Activated T-helper 17 cell treated with anti-CD3 and anti-CD28 coated beads, Interleukin-2, amount 50 U/mL, for 72 hours (primary cell): ENCODE measurements around the gene NTRK2. TPM values are rescaled to one million over a fixed set of nuclear protein-coding genes. Genes with fewer than 3 reads are reported as not detected.

Experiments used
- ATAC-seq: fragments of 150-1000 bp; cut with Tn5 transposase; replicated peaks from 2 replicates; pipeline ENCODE4 v1.10.0; 2021; ENCODE audit warnings: mild to moderate bottlenecking, moderate library complexity
- H3K27ac Mint-ChIP-seq: one replicate; pipeline ENCODE4 v1.8.0; 2022; ENCODE audit warnings: mixed read lengths
- H3K27me3 Mint-ChIP-seq: one replicate; pipeline ENCODE4 v1.8.0; 2022; ENCODE audit warnings: mixed read lengths
- H3K36me3 Mint-ChIP-seq: one replicate; pipeline ENCODE4 v1.8.0; 2022; ENCODE audit warnings: low read depth, mild to moderate bottlenecking, mixed read lengths
- H3K4me1 Mint-ChIP-seq: one replicate; pipeline ENCODE4 v1.8.0; 2022; ENCODE audit warnings: mixed read lengths
- H3K4me3 Mint-ChIP-seq: one replicate; pipeline ENCODE4 v1.8.0; 2022; ENCODE audit warnings: mild to moderate bottlenecking, mixed read lengths
- H3K9me3 Mint-ChIP-seq: one replicate; pipeline ENCODE4 v1.8.0; 2022; ENCODE audit warnings: mixed read lengths
- total RNA-seq, 2 donors: library from RNA; stranded (reverse); gene quantifications; one replicate each; pipeline ENCODE4 v1.2.3, GENCODE V29; 2022

The NTRK2 gene
- total RNA-seq, 2 donors from 2014 or later: 9.6 to 9.9 TPM

- H3K4me3 Mint-ChIP-seq: no peak overlapping the region
- H3K27me3 Mint-ChIP-seq: peaks cover 5% of the 10 kb centered on the region
- no peak overlapping the region for H3K27ac Mint-ChIP-seq
- peaks cover 5% of the 10 kb centered on the region for H3K4me1 Mint-ChIP-seq
- no peaks in the 10 kb centered on the region for H3K36me3 Mint-ChIP-seq
- no peak for ATAC-seq
- H3K9me3 Mint-ChIP-seq: no peaks in the 10 kb centered on the region
Measured at GRCh38 chr9:84950879-84951811, 281.6 kb downstream of the NTRK2 start.

- no peaks in the 10 kb centered on the region for H3K9me3 Mint-ChIP-seq
- peaks cover 9% of the 10 kb centered on the region for H3K27me3 Mint-ChIP-seq
- no peak for ATAC-seq
- H3K27ac Mint-ChIP-seq: no peak overlapping the region
- no peaks in the 10 kb centered on the region for H3K36me3 Mint-ChIP-seq
- no peak overlapping the region for H3K4me3 Mint-ChIP-seq
- peaks cover 5% of the 10 kb centered on the region for H3K4me1 Mint-ChIP-seq
Measured at GRCh38 chr9:84953252-84953773, 283.8 kb downstream of the NTRK2 start.

- H3K9me3 Mint-ChIP-seq: no peaks in the 10 kb centered on the region
- no peak overlapping the region for H3K27ac Mint-ChIP-seq
- H3K4me1 Mint-ChIP-seq: peaks cover 5% of the 10 kb centered on the region
- no peak overlapping the region for H3K4me3 Mint-ChIP-seq
- ATAC-seq: peak; percentile 80
- H3K27me3 Mint-ChIP-seq: peaks cover 9% of the 10 kb centered on the region
- H3K36me3 Mint-ChIP-seq: no peaks in the 10 kb centered on the region
Measured at GRCh38 chr9:84953797-84954705, 284.5 kb downstream of the NTRK2 start.

GRCh38 chr9:84955155-84955554, 285.6 kb downstream of the NTRK2 start:
- H3K36me3 Mint-ChIP-seq: no peaks in the 10 kb centered on the region
- H3K9me3 Mint-ChIP-seq: no peaks in the 10 kb centered on the region
- H3K27me3 Mint-ChIP-seq: peaks cover 9% of the 10 kb centered on the region
- ATAC-seq: no peak
- H3K4me3 Mint-ChIP-seq: no peak overlapping the region
- H3K27ac Mint-ChIP-seq: no peak overlapping the region
- peaks cover 5% of the 10 kb centered on the region for H3K4me1 Mint-ChIP-seq

GRCh38 chr9:84955971-84956370, 286.4 kb downstream of the NTRK2 start:
- Mint-ChIP-seq H3K36me3 (no peaks in the 10 kb centered on the region), H3K4me1 (peaks cover 5% of the 10 kb centered on the region), H3K27ac (no peak overlapping the region)

GRCh38 chr9:84959339-84959738, 289.8 kb downstream of the NTRK2 start:
- H3K27me3 Mint-ChIP-seq: peaks cover 8% of the 10 kb centered on the region
- H3K36me3 Mint-ChIP-seq: no peaks in the 10 kb centered on the region
- no peak overlapping the region for H3K4me3 Mint-ChIP-seq
- no peaks in the 10 kb centered on the region for H3K9me3 Mint-ChIP-seq
- no peak for ATAC-seq
- H3K27ac Mint-ChIP-seq: no peak overlapping the region
- peaks cover under 1% of the 10 kb centered on the region for H3K4me1 Mint-ChIP-seq

More at GRCh38 chr9:84955971-84956370, 286.4 kb downstream of the NTRK2 start:
- Mint-ChIP-seq H3K27me3 (peaks cover 9% of the 10 kb centered on the region), H3K9me3 (no peaks in the 10 kb centered on the region), H3K4me3 (no peak overlapping the region)
- no peak for ATAC-seq

GRCh38 chr9:84966876-84967830, 297.6 kb downstream of the NTRK2 start:
- Mint-ChIP-seq H3K9me3 (no peaks in the 10 kb centered on the region), H3K27me3 (peaks cover 8% of the 10 kb centered on the region), H3K36me3 (no peaks in the 10 kb centered on the region), H3K27ac (no peak overlapping the region), H3K4me3 (no peak overlapping the region), H3K4me1 (no peaks in the 10 kb centered on the region)
- no peak for ATAC-seq

GRCh38 chr9:84969084-84969483, 299.6 kb downstream of the NTRK2 start:
- no peak for ATAC-seq
- Mint-ChIP-seq H3K27me3 (peaks cover 12% of the 10 kb centered on the region), H3K4me1 (no peaks in the 10 kb centered on the region), H3K9me3 (no peaks in the 10 kb centered on the region), H3K4me3 (no peak overlapping the region), H3K27ac (no peak overlapping the region), H3K36me3 (no peaks in the 10 kb centered on the region)

- Mint-ChIP-seq H3K9me3 (no peaks in the 10 kb centered on the region), H3K27ac (no peak overlapping the region), H3K4me3 (no peak overlapping the region), H3K4me1 (no peaks in the 10 kb centered on the region), H3K27me3 (peaks cover 12% of the 10 kb centered on the region), H3K36me3 (no peaks in the 10 kb centered on the region)
- no peak for ATAC-seq
Measured at GRCh38 chr9:84969736-84970135, 300.2 kb downstream of the NTRK2 start.

- Mint-ChIP-seq H3K27me3 (peaks cover 12% of the 10 kb centered on the region), H3K27ac (no peak overlapping the region), H3K9me3 (no peaks in the 10 kb centered on the region), H3K36me3 (no peaks in the 10 kb centered on the region), H3K4me3 (no peak overlapping the region), H3K4me1 (no peaks in the 10 kb centered on the region)
- no peak for ATAC-seq
Measured at GRCh38 chr9:84970432-84970831, 300.9 kb downstream of the NTRK2 start.

- Mint-ChIP-seq H3K9me3 (no peaks in the 10 kb centered on the region), H3K27me3 (peaks cover 12% of the 10 kb centered on the region), H3K36me3 (no peaks in the 10 kb centered on the region), H3K4me3 (no peak overlapping the region), H3K4me1 (no peaks in the 10 kb centered on the region), H3K27ac (no peak overlapping the region)
- no peak for ATAC-seq
Measured at GRCh38 chr9:84971571-84971970, 302.0 kb downstream of the NTRK2 start.

- no peak for ATAC-seq
- peaks cover 3% of the 10 kb centered on the region for H3K9me3 Mint-ChIP-seq
- H3K27me3 Mint-ChIP-seq: peaks cover 12% of the 10 kb centered on the region
- H3K27ac Mint-ChIP-seq: no peak overlapping the region
- no peaks in the 10 kb centered on the region for H3K4me1 Mint-ChIP-seq
- H3K36me3 Mint-ChIP-seq: no peaks in the 10 kb centered on the region
- H3K4me3 Mint-ChIP-seq: no peak overlapping the region
Measured at GRCh38 chr9:84974258-84974657, 304.7 kb downstream of the NTRK2 start.

GRCh38 chr9:84974855-84975254, 305.3 kb downstream of the NTRK2 start:
- Mint-ChIP-seq H3K4me1 (no peaks in the 10 kb centered on the region), H3K27ac (no peak overlapping the region), H3K4me3 (no peak overlapping the region), H3K27me3 (peaks cover 13% of the 10 kb centered on the region), H3K9me3 (peaks cover 4% of the 10 kb centered on the region), H3K36me3 (no peaks in the 10 kb centered on the region)
- no peak for ATAC-seq
